Activated naive CD8-positive, alpha-beta T cell treated with anti-CD3 and anti-CD28 coated beads, Interleukin-2, amount 50 U/mL, for 24 hours (primary cell): Measurements from ENCODE around the gene VAMP5.
"Not testable (repeated sequence)": the region's sequence is repeated elsewhere in the genome, so short reads cannot be mapped to it uniquely, and the experiment has no call there.

Experiments
- ATAC-seq: fragments of 150-1000 bp; cut with Tn5 transposase; one replicate; pipeline ENCODE4 v1.10.0; 2021
- DNase-seq: peaks from one replicate; pipeline ENCODE4 v3.0.0; 2021
- H3K27ac Mint-ChIP-seq: one replicate; pipeline ENCODE4 v1.8.0; 2021; ENCODE audit warnings: mild to moderate bottlenecking, mixed read lengths
- H3K27me3 Mint-ChIP-seq: one replicate; pipeline ENCODE4 v1.8.0; 2021; ENCODE audit warnings: mixed read lengths
- H3K36me3 Mint-ChIP-seq: one replicate; pipeline ENCODE4 v1.8.0; 2021; ENCODE audit warnings: low read depth, mixed read lengths
- H3K4me1 Mint-ChIP-seq: one replicate; pipeline ENCODE4 v1.8.0; 2021; ENCODE audit warnings: mixed read lengths
- H3K4me3 Mint-ChIP-seq: one replicate; pipeline ENCODE4 v1.8.0; 2021; ENCODE audit warnings: mild to moderate bottlenecking, moderate library complexity, mixed read lengths
- H3K9me3 Mint-ChIP-seq: one replicate; pipeline ENCODE4 v1.8.0; 2021; ENCODE audit warnings: mixed read lengths

Gene VAMP5

DNA sequence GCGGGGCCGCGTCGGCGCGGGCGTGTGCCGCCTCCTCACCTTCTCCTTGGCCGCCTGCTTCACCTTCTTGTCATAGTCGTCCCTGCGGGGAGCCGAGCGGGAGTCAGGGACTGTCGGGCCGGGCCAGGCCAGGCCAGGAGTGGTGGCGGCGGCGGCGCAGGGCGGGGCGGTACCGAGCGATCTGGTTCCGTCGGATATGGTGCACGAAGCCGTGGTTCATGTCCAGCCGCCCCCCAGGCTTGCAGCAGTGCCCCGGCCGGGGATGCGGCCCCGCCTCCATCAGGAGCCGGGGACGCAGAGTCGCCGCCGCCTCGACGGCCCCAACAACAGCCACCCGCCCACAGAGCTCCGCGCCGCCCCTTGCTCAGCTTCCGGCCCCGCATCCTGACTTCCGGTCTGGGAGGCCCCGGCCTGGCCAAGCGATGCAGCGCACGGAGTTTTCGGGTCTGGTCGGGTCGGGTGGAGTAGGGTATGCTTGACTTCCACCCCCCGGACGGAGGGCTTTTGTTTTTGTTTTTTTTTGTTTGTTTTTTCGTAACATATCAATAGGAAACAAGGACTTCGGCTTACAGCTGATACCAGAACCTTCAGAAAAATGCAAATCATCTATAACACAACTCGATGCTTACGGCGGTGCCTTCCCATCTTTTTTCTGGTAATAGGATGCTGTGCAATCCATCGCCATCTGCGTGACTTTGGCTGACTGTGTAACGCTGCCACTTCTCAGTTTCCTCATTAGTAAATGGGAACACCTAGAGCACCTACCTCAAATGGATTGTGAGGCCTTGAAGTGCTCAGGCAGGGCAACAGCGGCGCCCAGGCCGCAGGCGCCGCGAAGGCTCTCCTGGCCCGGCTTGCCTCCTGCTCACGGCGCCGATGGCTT, 27.7 kb downstream of the VAMP5 start, which contains the start of gene C2orf68:
Gene C2orf68 (minus strand): TSS at position 362 of the 883 bp plus-strand sequence. CDS start 82 bp downstream, at position 280.
- Mint-ChIP-seq H3K4me3 (peak within 1 kb of the TSS; percentile 98), H3K4me1 (peaks cover 35% of the 10 kb centered on the region), H3K36me3 (peaks cover 14% of the 10 kb centered on the region), H3K9me3 (no peaks in the 10 kb centered on the region), H3K27me3 (no peaks in the 10 kb centered on the region), H3K27ac (peak within 1 kb of the TSS; percentile 95)
- peak; percentile 79 for ATAC-seq
- peak; percentile 92 for DNase-seq

GRCh38 chr2:85613717-85614515, 29.7 kb downstream of the VAMP5 start:
- H3K4me1 Mint-ChIP-seq: peaks cover 49% of the 10 kb centered on the region
- H3K4me3 Mint-ChIP-seq: no peak overlapping the region
- no peaks in the 10 kb centered on the region for H3K27me3 Mint-ChIP-seq
- ATAC-seq: no peak
- DNase-seq: no peak
- peaks cover 20% of the 10 kb centered on the region for H3K36me3 Mint-ChIP-seq
- H3K27ac Mint-ChIP-seq: peak overlapping the region; percentile 39
- H3K9me3 Mint-ChIP-seq: no peaks in the 10 kb centered on the region

DNA sequence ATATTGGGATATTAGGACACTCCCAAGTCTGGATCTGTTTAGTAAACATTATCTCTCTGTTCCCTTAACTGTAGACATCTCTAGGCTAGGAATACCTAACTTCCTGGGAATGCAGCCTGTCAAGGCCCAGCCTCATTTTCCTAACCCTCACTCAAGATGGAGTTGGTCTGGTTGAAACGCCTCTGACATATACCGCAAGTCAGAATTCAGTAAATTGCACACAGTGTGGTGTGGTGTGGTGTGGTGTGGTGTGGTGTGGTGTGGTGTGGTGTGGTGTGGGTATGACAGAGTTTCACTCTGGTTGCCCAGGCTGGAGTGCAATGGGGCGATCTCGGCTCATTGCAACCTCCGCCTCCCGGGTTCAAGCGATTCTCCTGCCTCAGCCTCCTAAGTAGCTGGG, 30.5 kb downstream of the VAMP5 start:
- not testable (repeated sequence) for ATAC-seq, H3K27ac Mint-ChIP-seq, H3K9me3 Mint-ChIP-seq, DNase-seq, H3K27me3 Mint-ChIP-seq, H3K4me3 Mint-ChIP-seq
- H3K36me3 Mint-ChIP-seq: peaks cover 27% of the 10 kb centered on the region
- H3K4me1 Mint-ChIP-seq: peaks cover 49% of the 10 kb centered on the region

GRCh38 chr2:85615413-85615728, 31.1 kb downstream of the VAMP5 start:
- H3K27ac Mint-ChIP-seq: no peak overlapping the region

DNA sequence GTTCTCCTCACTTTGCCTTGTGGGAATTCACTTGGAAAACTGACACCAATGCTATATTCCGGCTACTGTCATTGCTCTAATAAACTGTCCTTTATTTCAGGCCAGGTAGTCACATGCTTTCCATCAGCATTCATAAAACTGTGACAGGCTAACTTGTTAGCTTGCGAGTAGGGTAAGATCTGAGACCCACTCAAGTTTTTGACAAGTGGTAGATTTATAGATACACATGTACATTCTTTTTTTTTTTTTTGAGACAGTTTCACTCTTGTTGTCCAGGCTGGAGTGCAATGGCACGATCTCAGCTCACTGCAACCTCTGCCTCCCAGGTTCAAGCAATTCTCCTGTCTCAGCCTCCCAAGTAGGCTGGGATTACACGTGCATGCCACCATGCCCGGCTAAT, 33.5 kb downstream of the VAMP5 start:
- peak overlapping the region; percentile 93 for H3K4me3 Mint-ChIP-seq
- peak overlapping the region; percentile 95 for H3K27ac Mint-ChIP-seq
- H3K27me3 Mint-ChIP-seq, ATAC-seq, DNase-seq, H3K9me3 Mint-ChIP-seq: not testable (repeated sequence)
- peaks cover 34% of the 10 kb centered on the region for H3K36me3 Mint-ChIP-seq
- H3K4me1 Mint-ChIP-seq: peaks cover 34% of the 10 kb centered on the region

More at GRCh38 chr2:85615413-85615728, 31.1 kb downstream of the VAMP5 start:
- peaks cover 25% of the 10 kb centered on the region for H3K36me3 Mint-ChIP-seq
- ATAC-seq (no peak), DNase-seq (no peak)
- H3K4me1 Mint-ChIP-seq: peaks cover 43% of the 10 kb centered on the region
- H3K9me3 Mint-ChIP-seq: no peaks in the 10 kb centered on the region
- no peaks in the 10 kb centered on the region for H3K27me3 Mint-ChIP-seq
- peak overlapping the region; percentile 93 for H3K4me3 Mint-ChIP-seq

- Mint-ChIP-seq H3K4me3 (no peak overlapping the region), H3K9me3 (no peaks in the 10 kb centered on the region), H3K4me1 (peaks cover 32% of the 10 kb centered on the region), H3K27ac (no peak overlapping the region), H3K36me3 (peaks cover 50% of the 10 kb centered on the region), H3K27me3 (no peaks in the 10 kb centered on the region)
- DNase-seq: no peak
- no peak for ATAC-seq
These were observed 35.4 kb downstream of the VAMP5 start for GRCh38 chr2:85619617-85620016.

- Mint-ChIP-seq H3K27me3 (no peaks in the 10 kb centered on the region), H3K4me3 (no peak overlapping the region), H3K9me3 (no peaks in the 10 kb centered on the region), H3K36me3 (peaks cover 61% of the 10 kb centered on the region), H3K27ac (no peak overlapping the region), H3K4me1 (peaks cover 23% of the 10 kb centered on the region)
- DNase-seq (no peak), ATAC-seq (no peak)
These were observed 37.1 kb downstream of the VAMP5 start for GRCh38 chr2:85621338-85621737.

DNA sequence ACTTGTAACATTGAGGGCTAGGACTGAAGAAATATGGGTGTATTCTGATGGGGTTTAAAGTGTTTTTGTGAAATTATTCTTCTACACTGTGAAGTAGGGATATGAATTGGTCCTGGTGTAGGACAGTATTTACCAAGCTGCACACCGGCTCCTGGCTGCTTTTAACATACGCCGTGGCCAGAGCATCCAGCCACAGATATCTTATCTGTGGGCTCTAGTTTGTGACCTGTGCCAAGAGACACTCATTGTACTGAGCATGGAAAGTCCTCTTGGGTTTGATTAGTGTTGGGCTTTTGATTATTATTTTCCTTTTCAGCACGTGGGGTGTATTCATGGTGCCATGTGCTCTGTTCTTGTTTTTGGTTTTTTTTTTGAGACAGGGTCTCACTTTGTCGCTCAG, 39.8 kb downstream of the VAMP5 start:
- DNase-seq (no peak), ATAC-seq (no peak)
- no peak overlapping the region for H3K27ac Mint-ChIP-seq
- peaks cover 58% of the 10 kb centered on the region for H3K36me3 Mint-ChIP-seq
- no peaks in the 10 kb centered on the region for H3K9me3 Mint-ChIP-seq
- peaks cover 21% of the 10 kb centered on the region for H3K4me1 Mint-ChIP-seq
- H3K4me3 Mint-ChIP-seq: no peak overlapping the region
- no peaks in the 10 kb centered on the region for H3K27me3 Mint-ChIP-seq

DNA sequence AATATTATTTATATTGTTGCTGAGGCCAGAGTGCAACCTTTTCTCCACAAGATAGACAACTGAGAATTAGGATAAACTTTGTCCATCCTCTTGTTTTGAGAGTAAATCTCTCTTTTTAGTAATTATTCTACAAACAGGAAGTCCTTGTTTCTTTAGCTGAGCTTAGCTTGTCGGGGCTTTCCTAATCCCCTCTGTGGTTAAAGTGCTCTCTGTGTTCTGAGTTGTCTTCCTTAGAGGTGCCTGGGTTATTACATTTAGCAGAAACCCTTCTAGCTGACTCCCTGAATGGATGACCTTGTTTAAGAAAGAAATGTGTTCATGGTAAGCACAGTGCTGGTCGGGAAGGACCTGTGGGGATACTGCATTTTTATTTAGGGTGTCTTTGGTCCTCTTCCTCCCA, 44.4 kb downstream of the VAMP5 start:
- H3K4me1 Mint-ChIP-seq: peaks cover 16% of the 10 kb centered on the region
- H3K27ac Mint-ChIP-seq: peak overlapping the region; percentile 77
- DNase-seq: no peak
- H3K4me3 Mint-ChIP-seq: no peak overlapping the region
- peak; percentile 87 for ATAC-seq
- H3K36me3 Mint-ChIP-seq: peaks cover 65% of the 10 kb centered on the region
- H3K9me3 Mint-ChIP-seq: no peaks in the 10 kb centered on the region
- no peaks in the 10 kb centered on the region for H3K27me3 Mint-ChIP-seq

- peaks cover 57% of the 10 kb centered on the region for H3K36me3 Mint-ChIP-seq
- no peak for ATAC-seq
- H3K4me1 Mint-ChIP-seq: peaks cover 18% of the 10 kb centered on the region
- no peak overlapping the region for H3K4me3 Mint-ChIP-seq
- no peak overlapping the region for H3K27ac Mint-ChIP-seq
- no peaks in the 10 kb centered on the region for H3K27me3 Mint-ChIP-seq
- no peaks in the 10 kb centered on the region for H3K9me3 Mint-ChIP-seq
- no peak for DNase-seq
These were observed 47.1 kb downstream of the VAMP5 start for GRCh38 chr2:85631316-85631715.

- Mint-ChIP-seq H3K27ac (peak overlapping the region; percentile 46), H3K4me3 (no peak overlapping the region), H3K27me3 (no peaks in the 10 kb centered on the region), H3K36me3 (peaks cover 63% of the 10 kb centered on the region), H3K9me3 (no peaks in the 10 kb centered on the region), H3K4me1 (peaks cover 5% of the 10 kb centered on the region)
- DNase-seq (no peak), ATAC-seq (no peak)
These were observed 50.8 kb downstream of the VAMP5 start for GRCh38 chr2:85635011-85635410.

DNA sequence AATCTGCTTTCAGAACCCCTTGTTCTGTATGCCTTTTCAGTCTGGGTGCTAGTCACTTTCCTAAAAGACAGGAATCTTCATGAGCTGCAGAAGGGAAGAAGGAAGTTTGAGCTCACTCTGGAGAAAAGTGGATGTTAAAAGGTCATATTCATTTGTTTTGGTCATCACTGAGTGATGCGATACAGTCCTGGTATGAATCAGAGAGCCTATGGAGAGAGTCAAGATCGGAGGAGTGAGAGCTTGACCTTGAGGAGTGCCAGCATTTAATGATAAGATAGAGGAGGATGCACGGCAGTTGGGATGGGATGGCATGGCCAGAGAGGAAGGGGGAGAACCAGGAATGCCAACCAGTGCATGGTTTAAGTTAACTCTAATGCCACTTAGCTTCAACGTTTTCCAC, 51.4 kb downstream of the VAMP5 start:
- H3K36me3 Mint-ChIP-seq: peaks cover 60% of the 10 kb centered on the region
- H3K27ac Mint-ChIP-seq: no peak overlapping the region
- H3K9me3 Mint-ChIP-seq: no peaks in the 10 kb centered on the region
- H3K4me1 Mint-ChIP-seq: peaks cover 5% of the 10 kb centered on the region
- no peaks in the 10 kb centered on the region for H3K27me3 Mint-ChIP-seq
- DNase-seq (no peak), ATAC-seq (no peak)
- H3K4me3 Mint-ChIP-seq: no peak overlapping the region

- no peak for DNase-seq
- no peaks in the 10 kb centered on the region for H3K9me3 Mint-ChIP-seq
- peak overlapping the region; percentile 74 for H3K27ac Mint-ChIP-seq
- peak; percentile 78 for ATAC-seq
- H3K4me3 Mint-ChIP-seq: no peak overlapping the region
- peaks cover 68% of the 10 kb centered on the region for H3K36me3 Mint-ChIP-seq
- H3K4me1 Mint-ChIP-seq: peaks cover 18% of the 10 kb centered on the region
- H3K27me3 Mint-ChIP-seq: no peaks in the 10 kb centered on the region
These were observed 58.5 kb downstream of the VAMP5 start for GRCh38 chr2:85642725-85643124.
